ENCODE data around the gene RAC2.

The RAC2 gene

DNA sequence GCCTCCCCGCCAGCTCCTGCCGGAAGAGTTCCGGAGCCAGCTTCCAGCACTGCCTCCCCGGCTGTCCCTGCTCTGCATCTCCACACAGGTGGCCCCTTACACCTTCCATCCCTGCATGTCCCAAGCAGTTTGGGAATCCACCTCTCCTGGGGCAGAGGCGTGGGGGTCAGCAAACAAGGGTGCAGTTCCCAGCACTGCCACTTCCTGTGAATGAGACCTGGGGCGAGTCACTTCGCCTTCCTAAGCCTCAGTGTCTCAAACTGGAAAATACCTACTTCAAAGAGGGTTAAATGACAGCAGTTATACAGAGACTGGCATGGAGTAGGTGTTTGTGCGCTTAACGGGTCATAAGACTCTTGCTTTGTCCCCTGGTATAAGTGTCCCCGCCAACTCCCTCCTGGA lies 43.5 kb upstream of the RAC2 start:
- no peak overlapping the region for H3K4me3 ChIP-seq (ENCODE audit: low read depth, low read length)
- TF ChIP-seq, protein P1, sequence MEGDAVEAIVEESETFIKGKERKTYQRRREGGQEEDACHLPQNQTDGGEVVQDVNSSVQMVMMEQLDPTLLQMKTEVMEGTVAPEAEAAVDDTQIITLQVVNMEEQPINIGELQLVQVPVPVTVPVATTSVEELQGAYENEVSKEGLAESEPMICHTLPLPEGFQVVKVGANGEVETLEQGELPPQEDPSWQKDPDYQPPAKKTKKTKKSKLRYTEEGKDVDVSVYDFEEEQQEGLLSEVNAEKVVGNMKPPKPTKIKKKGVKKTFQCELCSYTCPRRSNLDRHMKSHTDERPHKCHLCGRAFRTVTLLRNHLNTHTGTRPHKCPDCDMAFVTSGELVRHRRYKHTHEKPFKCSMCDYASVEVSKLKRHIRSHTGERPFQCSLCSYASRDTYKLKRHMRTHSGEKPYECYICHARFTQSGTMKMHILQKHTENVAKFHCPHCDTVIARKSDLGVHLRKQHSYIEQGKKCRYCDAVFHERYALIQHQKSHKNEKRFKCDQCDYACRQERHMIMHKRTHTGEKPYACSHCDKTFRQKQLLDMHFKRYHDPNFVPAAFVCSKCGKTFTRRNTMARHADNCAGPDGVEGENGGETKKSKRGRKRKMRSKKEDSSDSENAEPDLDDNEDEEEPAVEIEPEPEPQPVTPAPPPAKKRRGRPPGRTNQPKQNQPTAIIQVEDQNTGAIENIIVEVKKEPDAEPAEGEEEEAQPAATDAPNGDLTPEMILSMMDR (IDR thresholded peaks at IDR 0.05; ENCODE audit: low read depth, low read length), result no peak

DNA sequence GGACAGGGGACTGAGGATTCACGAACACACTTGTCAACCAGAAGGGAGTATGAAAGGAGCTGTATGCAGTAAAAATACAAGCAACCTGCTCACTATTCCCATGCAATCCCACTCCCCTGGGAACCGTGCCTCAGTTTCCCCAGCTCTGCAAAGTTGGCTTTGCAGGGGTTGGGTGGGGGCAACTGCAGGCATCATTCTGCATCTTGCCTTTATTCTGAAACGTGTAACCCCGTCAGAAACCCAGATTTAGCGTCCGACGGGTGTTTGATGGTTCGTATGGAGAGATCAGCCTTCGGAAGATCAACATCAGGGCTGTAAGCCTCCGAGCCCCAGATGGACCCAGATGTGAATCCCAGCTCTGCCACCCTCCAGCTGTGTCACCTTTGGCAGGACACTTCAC lies 41.9 kb upstream of the RAC2 start:
- no peak overlapping the region for H3K4me3 ChIP-seq (ENCODE audit: low read depth, low read length)
- TF ChIP-seq, protein P1 (IDR thresholded peaks at IDR 0.05; ENCODE audit: low read depth, low read length), result no peak

DNA sequence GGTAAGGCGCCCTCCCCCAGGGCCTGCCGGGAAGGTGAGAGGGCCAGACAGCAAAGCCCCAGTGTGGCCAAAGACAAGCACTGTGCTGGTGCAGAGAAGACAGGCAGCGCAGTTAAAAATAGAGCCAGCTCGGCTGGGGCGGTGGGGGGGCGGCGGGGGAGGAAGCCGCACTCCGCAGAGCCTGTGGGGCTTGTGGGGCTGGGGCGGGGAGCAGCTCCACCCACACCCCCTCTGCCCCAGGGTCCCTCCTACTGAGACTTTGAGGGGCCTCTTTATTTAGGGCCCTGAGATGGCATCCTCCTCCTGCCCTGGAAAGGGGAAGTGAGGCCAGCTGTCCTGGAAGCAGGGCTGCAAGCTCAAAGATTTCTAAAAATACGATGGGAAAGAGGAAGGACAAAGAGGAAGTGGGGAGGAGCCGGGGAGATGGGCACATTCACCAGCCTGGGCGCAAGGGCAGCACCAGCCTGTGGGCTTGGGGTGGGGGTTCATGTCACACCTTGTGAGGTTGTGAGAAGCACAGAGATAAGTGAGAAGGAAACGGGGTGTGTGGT lies 40.8 kb upstream of the RAC2 start:
- TF ChIP-seq, protein P1 (IDR thresholded peaks at IDR 0.05; ENCODE audit: low read depth, low read length), result no peak
- no peak overlapping the region for H3K4me3 ChIP-seq (ENCODE audit: low read depth, low read length)

DNA sequence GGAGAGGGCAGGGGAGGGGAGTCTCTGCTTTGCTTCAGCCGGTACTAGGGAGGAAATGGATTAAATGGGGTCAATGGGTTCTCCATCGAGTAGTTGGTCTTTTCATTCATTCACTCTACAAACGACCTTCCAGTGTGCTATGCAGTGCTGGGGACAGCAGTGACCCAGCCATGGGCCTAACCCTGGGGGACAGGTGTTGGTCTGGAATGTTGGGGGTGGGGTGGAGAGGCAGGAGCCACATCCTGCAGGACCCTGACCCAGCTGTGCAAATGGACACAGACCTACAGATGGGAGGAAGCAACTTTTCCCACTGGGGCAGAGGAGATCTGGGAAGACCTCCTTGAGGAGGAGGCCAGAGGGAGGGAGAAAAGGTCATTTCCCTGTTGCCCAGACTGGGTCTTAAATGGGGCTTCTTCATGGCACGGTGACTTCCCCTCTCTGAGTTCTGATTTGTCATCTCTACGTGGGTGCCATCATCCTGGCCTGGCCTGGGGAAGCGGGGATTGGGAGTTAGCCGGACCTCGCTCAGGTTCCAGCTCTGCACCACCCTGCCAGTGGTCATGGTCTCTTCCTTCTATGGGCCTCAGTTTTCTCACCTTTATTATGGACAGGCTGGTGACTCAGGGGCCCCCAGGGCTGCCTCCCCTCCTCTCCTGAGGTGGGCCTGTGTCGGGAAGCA lies 40.2 kb upstream of the RAC2 start:
- H3K4me3 ChIP-seq (ENCODE audit: low read depth, low read length), result no peak overlapping the region
- TF ChIP-seq, protein P1 (IDR thresholded peaks at IDR 0.05; ENCODE audit: low read depth, low read length), result no peak

DNA sequence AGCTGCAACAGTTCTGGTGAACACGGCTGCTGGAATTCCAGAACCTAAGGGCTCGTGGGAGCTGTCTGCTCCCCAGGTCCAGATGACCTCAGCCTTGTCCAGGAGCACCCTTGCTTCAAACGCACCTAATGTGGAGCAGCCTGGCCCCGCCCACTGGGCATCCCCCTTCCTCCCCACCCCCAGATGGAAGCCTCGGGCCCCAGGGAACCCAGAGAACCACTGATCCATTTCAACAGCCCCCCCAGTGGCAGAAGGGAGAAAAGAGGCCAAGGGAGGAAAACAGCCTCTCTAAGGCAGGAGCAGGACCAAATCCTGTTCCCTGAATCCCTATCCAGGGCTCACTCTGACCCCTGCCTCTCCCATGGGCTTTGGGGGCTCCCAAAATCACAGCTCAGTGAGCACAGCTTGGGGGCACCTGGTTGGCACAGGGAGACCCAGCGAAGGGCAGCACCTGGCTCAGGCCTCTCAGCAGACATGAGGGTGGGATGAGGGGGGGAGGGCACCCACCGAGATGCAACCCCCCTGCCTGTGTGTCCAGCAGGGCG lies 39.4 kb upstream of the RAC2 start:
- TF ChIP-seq, protein P1 (IDR thresholded peaks at IDR 0.05; ENCODE audit: low read depth, low read length), result no peak
- H3K4me3 ChIP-seq (ENCODE audit: low read depth, low read length), result no peak overlapping the region

DNA sequence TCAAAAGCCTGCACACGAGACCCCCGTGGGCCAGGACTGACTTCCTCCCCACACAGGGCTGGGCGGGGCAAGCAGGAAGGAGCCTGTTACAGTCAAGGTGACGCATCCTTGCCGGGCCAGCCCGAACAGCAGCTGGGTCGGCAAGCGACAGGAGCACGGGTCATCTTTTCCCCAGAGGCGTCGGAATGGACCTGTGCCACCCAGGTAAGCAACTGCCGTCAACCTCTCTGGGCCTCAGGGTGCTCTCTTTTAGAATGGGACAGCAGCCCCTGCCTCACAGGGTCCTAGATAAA lies 38.3 kb upstream of the RAC2 start, which contains the start of gene CYTH4:
TSS of gene CYTH4 (plus strand) at position 124 of the 293 bp plus-strand sequence. CDS start at position 186, 62 bp downstream.
- TF ChIP-seq, protein P1 (IDR thresholded peaks at IDR 0.05; ENCODE audit: low read depth, low read length), result no peak
- H3K4me3 ChIP-seq (ENCODE audit: low read depth, low read length), result no peak within 1 kb of the TSS

DNA sequence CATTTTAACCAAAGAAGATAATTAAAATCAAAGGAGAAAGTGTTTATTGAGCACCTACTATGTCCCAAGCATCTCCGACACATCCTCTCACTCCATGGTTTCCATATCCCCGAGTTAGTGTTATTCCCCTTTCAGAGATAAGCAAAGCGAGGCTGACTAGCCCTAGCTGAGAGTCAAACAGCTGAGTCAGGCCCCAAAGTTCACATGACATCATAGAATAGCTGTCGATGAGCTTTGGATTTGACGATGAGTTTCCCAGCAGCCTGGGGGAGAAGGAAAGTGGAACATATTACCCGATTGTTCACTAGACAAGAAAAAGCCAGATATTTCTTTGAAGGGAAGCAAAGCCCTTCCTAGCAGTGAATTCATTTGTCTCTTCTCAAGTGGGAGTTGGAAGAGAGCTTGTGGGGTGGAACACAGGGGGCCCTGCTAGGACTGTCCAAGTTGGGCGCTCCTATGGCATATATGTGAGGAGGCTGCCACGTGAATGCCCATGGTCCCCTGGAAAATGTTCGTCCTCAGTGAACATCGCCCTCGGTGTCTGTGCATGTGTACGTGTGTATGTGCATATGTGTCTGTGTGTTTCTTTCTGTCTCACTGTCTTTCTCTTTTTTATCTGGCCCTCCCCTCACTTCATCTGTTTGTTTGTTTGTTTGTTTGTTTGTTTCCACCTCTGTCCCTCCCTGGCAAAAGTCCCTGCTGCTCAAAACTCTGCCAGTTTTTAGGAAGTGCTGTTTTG lies 37.7 kb upstream of the RAC2 start:
- TF ChIP-seq, protein P1 (IDR thresholded peaks at IDR 0.05; ENCODE audit: low read depth, low read length), result no peak
- no peak overlapping the region for H3K4me3 ChIP-seq (ENCODE audit: low read depth, low read length)
